HEK293 (cell line): ENCODE data around the gene SHISA9.

Experiments
- ZNF239 ChIP-seq: fragments of 450-650 bp; formaldehyde crosslinking; IDR thresholded peaks from 2 replicates; pipeline ENCODE4 v1.5.1; 2016; ENCODE audit warnings: missing biosample characterization, missing genetic modification characterization
- ZNF324 ChIP-seq: fragments of 450-650 bp; formaldehyde crosslinking; IDR thresholded peaks from 2 replicates; pipeline ENCODE4 v1.5.1; 2016; ENCODE audit warnings: missing biosample characterization, missing genetic modification characterization
- ZNF629 ChIP-seq: fragments of 450-650 bp; formaldehyde crosslinking; IDR thresholded peaks from 2 replicates; pipeline ENCODE4 v1.5.1; 2017; ENCODE audit warnings: missing biosample characterization, missing genetic modification characterization
- ZNF670 ChIP-seq: fragments of 450-650 bp; formaldehyde crosslinking; IDR thresholded peaks from 2 replicates; pipeline ENCODE4 v1.5.1; 2016; ENCODE audit warnings: missing biosample characterization, missing genetic modification characterization, low read depth
- ZNF792 ChIP-seq: fragments of 450-650 bp; formaldehyde crosslinking; IDR thresholded peaks from 2 replicates; pipeline ENCODE4 v1.5.1; 2016; ENCODE audit warnings: missing biosample characterization, missing genetic modification characterization
- ZSCAN16 ChIP-seq: fragments of 450-650 bp; formaldehyde crosslinking; IDR thresholded peaks from 2 replicates; pipeline ENCODE4 v1.5.1; 2016; ENCODE audit warnings: missing biosample characterization, missing genetic modification characterization
- TF ChIP-seq, protein P1 (sequence below): fragments of 450-650 bp; formaldehyde crosslinking; IDR thresholded peaks from 2 replicates; pipeline ENCODE4 v1.5.1; 2016; ENCODE audit warnings: missing biosample characterization, missing genetic modification characterization
- TF ChIP-seq, protein P2 (sequence below): fragments of 450-650 bp; formaldehyde crosslinking; IDR thresholded peaks from 2 replicates; pipeline ENCODE4 v1.5.1; 2016; ENCODE audit warnings: missing biosample characterization, missing genetic modification characterization
- TF ChIP-seq, protein P3 (sequence below): fragments of 450-650 bp; formaldehyde crosslinking; IDR thresholded peaks from 2 replicates; pipeline ENCODE4 v1.5.1; 2016; ENCODE audit warnings: missing biosample characterization, missing genetic modification characterization, borderline replicate concordance
- TF ChIP-seq, protein P4 (sequence below): fragments of 450-650 bp; formaldehyde crosslinking; IDR thresholded peaks from 2 replicates; pipeline ENCODE4 v1.5.1; 2017; ENCODE audit warnings: missing biosample characterization, missing genetic modification characterization

DNA sequence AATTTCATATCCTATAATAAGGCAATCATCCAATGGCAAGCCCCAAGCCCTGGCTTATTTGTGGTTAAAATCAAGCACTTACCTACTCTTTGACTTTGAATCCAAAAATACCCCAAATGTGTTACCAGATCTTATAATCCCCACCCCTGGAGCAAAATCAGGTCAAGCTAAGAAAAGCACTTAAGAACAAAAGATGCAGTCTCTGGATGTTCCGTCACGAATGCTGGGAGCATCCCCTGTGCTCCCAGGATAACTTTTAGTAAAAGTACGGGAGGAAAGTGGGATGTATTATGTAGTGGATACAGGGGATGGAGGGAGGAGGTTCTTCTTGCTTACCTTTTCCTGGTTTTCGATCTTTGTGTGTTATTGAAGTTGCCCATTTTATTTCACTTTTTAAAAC is 29.5 kb downstream of the SHISA9 start:
- TF ChIP-seq, protein P1, sequence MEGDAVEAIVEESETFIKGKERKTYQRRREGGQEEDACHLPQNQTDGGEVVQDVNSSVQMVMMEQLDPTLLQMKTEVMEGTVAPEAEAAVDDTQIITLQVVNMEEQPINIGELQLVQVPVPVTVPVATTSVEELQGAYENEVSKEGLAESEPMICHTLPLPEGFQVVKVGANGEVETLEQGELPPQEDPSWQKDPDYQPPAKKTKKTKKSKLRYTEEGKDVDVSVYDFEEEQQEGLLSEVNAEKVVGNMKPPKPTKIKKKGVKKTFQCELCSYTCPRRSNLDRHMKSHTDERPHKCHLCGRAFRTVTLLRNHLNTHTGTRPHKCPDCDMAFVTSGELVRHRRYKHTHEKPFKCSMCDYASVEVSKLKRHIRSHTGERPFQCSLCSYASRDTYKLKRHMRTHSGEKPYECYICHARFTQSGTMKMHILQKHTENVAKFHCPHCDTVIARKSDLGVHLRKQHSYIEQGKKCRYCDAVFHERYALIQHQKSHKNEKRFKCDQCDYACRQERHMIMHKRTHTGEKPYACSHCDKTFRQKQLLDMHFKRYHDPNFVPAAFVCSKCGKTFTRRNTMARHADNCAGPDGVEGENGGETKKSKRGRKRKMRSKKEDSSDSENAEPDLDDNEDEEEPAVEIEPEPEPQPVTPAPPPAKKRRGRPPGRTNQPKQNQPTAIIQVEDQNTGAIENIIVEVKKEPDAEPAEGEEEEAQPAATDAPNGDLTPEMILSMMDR (tag by site-specific recombination), result no peak
- TF ChIP-seq, protein P2, sequence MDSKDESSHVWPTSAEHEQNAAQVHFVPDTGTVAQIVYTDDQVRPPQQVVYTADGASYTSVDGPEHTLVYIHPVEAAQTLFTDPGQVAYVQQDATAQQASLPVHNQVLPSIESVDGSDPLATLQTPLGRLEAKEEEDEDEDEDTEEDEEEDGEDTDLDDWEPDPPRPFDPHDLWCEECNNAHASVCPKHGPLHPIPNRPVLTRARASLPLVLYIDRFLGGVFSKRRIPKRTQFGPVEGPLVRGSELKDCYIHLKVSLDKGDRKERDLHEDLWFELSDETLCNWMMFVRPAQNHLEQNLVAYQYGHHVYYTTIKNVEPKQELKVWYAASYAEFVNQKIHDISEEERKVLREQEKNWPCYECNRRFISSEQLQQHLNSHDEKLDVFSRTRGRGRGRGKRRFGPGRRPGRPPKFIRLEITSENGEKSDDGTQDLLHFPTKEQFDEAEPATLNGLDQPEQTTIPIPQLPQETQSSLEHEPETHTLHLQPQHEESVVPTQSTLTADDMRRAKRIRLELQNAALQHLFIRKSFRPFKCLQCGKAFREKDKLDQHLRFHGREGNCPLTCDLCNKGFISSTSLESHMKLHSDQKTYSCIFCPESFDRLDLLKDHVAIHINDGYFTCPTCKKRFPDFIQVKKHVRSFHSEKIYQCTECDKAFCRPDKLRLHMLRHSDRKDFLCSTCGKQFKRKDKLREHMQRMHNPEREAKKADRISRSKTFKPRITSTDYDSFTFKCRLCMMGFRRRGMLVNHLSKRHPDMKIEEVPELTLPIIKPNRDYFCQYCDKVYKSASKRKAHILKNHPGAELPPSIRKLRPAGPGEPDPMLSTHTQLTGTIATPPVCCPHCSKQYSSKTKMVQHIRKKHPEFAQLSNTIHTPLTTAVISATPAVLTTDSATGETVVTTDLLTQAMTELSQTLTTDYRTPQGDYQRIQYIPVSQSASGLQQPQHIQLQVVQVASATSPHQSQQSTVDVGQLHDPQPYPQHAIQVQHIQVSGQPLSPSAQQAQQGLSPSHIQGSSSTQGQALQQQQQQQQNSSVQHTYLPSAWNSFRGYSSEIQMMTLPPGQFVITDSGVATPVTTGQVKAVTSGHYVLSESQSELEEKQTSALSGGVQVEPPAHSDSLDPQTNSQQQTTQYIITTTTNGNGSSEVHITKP (tag by site-specific recombination), result no peak
- TF ChIP-seq ZNF792 (tag by site-specific recombination) (no peak), ZSCAN16 (no peak), ZNF670 (tag by site-specific recombination) (no peak), ZNF239 (tag by site-specific recombination) (no peak), ZNF324 (tag by site-specific recombination) (no peak), ZNF629 (tag by site-specific recombination) (no peak)
- TF ChIP-seq, protein P3, sequence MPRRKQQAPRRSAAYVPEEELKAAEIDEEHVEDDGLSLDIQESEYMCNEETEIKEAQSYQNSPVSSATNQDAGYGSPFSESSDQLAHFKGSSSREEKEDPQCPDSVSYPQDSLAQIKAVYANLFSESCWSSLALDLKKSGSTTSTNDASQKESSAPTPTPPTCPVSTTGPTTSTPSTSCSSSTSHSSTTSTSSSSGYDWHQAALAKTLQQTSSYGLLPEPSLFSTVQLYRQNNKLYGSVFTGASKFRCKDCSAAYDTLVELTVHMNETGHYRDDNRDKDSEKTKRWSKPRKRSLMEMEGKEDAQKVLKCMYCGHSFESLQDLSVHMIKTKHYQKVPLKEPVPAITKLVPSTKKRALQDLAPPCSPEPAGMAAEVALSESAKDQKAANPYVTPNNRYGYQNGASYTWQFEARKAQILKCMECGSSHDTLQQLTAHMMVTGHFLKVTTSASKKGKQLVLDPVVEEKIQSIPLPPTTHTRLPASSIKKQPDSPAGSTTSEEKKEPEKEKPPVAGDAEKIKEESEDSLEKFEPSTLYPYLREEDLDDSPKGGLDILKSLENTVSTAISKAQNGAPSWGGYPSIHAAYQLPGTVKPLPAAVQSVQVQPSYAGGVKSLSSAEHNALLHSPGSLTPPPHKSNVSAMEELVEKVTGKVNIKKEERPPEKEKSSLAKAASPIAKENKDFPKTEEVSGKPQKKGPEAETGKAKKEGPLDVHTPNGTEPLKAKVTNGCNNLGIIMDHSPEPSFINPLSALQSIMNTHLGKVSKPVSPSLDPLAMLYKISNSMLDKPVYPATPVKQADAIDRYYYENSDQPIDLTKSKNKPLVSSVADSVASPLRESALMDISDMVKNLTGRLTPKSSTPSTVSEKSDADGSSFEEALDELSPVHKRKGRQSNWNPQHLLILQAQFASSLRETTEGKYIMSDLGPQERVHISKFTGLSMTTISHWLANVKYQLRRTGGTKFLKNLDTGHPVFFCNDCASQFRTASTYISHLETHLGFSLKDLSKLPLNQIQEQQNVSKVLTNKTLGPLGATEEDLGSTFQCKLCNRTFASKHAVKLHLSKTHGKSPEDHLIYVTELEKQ (tag by site-specific recombination), result no peak
- TF ChIP-seq, protein P4, sequence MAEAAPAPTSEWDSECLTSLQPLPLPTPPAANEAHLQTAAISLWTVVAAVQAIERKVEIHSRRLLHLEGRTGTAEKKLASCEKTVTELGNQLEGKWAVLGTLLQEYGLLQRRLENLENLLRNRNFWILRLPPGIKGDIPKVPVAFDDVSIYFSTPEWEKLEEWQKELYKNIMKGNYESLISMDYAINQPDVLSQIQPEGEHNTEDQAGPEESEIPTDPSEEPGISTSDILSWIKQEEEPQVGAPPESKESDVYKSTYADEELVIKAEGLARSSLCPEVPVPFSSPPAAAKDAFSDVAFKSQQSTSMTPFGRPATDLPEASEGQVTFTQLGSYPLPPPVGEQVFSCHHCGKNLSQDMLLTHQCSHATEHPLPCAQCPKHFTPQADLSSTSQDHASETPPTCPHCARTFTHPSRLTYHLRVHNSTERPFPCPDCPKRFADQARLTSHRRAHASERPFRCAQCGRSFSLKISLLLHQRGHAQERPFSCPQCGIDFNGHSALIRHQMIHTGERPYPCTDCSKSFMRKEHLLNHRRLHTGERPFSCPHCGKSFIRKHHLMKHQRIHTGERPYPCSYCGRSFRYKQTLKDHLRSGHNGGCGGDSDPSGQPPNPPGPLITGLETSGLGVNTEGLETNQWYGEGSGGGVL (tag by site-specific recombination), result no peak
